ENCODE results near the gene IST1.

The IST1 gene

GRCh38 chr16:71952825-71953224 is 57.5 kb downstream of the IST1 start:
- no peaks in the 10 kb centered on the region for H3K36me3 ChIP-seq (ENCODE audit: insufficient read depth, low read depth, low read length)
- no peak overlapping the region for H3K9ac ChIP-seq (ENCODE audit: low read depth, low read length)
- H3K27ac ChIP-seq (ENCODE audit: low read length): no peak overlapping the region
- no peak overlapping the region for H3K4me3 ChIP-seq (ENCODE audit: low read length)
- H3K27me3 ChIP-seq (ENCODE audit: insufficient read depth, low read length): peaks cover 4% of the 10 kb centered on the region
- no peaks in the 10 kb centered on the region for H3K4me1 ChIP-seq (ENCODE audit: insufficient read depth, low read length)
- no peaks in the 10 kb centered on the region for H3K9me3 ChIP-seq (ENCODE audit: insufficient read depth, low read depth, low read length)

GRCh38 chr16:71954180-71954579 is 58.8 kb downstream of the IST1 start:
- H3K9me3 ChIP-seq (ENCODE audit: insufficient read depth, low read depth, low read length): no peaks in the 10 kb centered on the region
- no peak overlapping the region for H3K27ac ChIP-seq (ENCODE audit: low read length)
- no peak overlapping the region for H3K4me3 ChIP-seq (ENCODE audit: low read length)
- no peaks in the 10 kb centered on the region for H3K4me1 ChIP-seq (ENCODE audit: insufficient read depth, low read length)
- H3K27me3 ChIP-seq (ENCODE audit: insufficient read depth, low read length): peaks cover 4% of the 10 kb centered on the region
- H3K36me3 ChIP-seq (ENCODE audit: insufficient read depth, low read depth, low read length): no peaks in the 10 kb centered on the region
- no peak overlapping the region for H3K9ac ChIP-seq (ENCODE audit: low read depth, low read length)

GRCh38 chr16:71954699-71955195 is 59.4 kb downstream of the IST1 start:
- Histone ChIP-seq H3K36me3 (ENCODE audit: insufficient read depth, low read depth, low read length) (no peaks in the 10 kb centered on the region), H3K27me3 (ENCODE audit: insufficient read depth, low read length) (peaks cover 4% of the 10 kb centered on the region), H3K27ac (ENCODE audit: low read length) (no peak overlapping the region), H3K9ac (ENCODE audit: low read depth, low read length) (no peak overlapping the region), H3K9me3 (ENCODE audit: insufficient read depth, low read depth, low read length) (no peaks in the 10 kb centered on the region), H3K4me1 (ENCODE audit: insufficient read depth, low read length) (no peaks in the 10 kb centered on the region), H3K4me3 (ENCODE audit: low read length) (no peak overlapping the region)

GRCh38 chr16:71956486-71956885 is 61.2 kb downstream of the IST1 start:
- Histone ChIP-seq H3K4me3 (ENCODE audit: low read length) (no peak overlapping the region), H3K36me3 (ENCODE audit: insufficient read depth, low read depth, low read length) (no peaks in the 10 kb centered on the region), H3K9ac (ENCODE audit: low read depth, low read length) (no peak overlapping the region)

GRCh38 chr16:71961066-71962039 is 66.0 kb downstream of the IST1 start:
- H3K9ac ChIP-seq (ENCODE audit: low read depth, low read length): no peak overlapping the region
- H3K27ac ChIP-seq (ENCODE audit: low read length): no peak overlapping the region
- H3K36me3 ChIP-seq (ENCODE audit: insufficient read depth, low read depth, low read length): no peaks in the 10 kb centered on the region
- H3K4me1 ChIP-seq (ENCODE audit: insufficient read depth, low read length): no peaks in the 10 kb centered on the region
- H3K27me3 ChIP-seq (ENCODE audit: insufficient read depth, low read length): no peaks in the 10 kb centered on the region
- H3K4me3 ChIP-seq (ENCODE audit: low read length): no peak overlapping the region
- no peaks in the 10 kb centered on the region for H3K9me3 ChIP-seq (ENCODE audit: insufficient read depth, low read depth, low read length)

More at GRCh38 chr16:71956486-71956885, 61.2 kb downstream of the IST1 start:
- H3K27me3 ChIP-seq (ENCODE audit: insufficient read depth, low read length): peaks cover 4% of the 10 kb centered on the region
- no peak overlapping the region for H3K27ac ChIP-seq (ENCODE audit: low read length)
- no peaks in the 10 kb centered on the region for H3K4me1 ChIP-seq (ENCODE audit: insufficient read depth, low read length)
- no peaks in the 10 kb centered on the region for H3K9me3 ChIP-seq (ENCODE audit: insufficient read depth, low read depth, low read length)

GRCh38 chr16:71963125-71963875 is 68.0 kb downstream of the IST1 start:
- Histone ChIP-seq H3K9ac (ENCODE audit: low read depth, low read length) (no peak overlapping the region), H3K9me3 (ENCODE audit: insufficient read depth, low read depth, low read length) (no peaks in the 10 kb centered on the region), H3K36me3 (ENCODE audit: insufficient read depth, low read depth, low read length) (no peaks in the 10 kb centered on the region), H3K27ac (ENCODE audit: low read length) (no peak overlapping the region), H3K27me3 (ENCODE audit: insufficient read depth, low read length) (no peaks in the 10 kb centered on the region), H3K4me1 (ENCODE audit: insufficient read depth, low read length) (no peaks in the 10 kb centered on the region), H3K4me3 (ENCODE audit: low read length) (no peak overlapping the region)

- no peaks in the 10 kb centered on the region for H3K4me1 ChIP-seq (ENCODE audit: insufficient read depth, low read length)
- no peak overlapping the region for H3K9ac ChIP-seq (ENCODE audit: low read depth, low read length)
- no peaks in the 10 kb centered on the region for H3K36me3 ChIP-seq (ENCODE audit: insufficient read depth, low read depth, low read length)
- no peaks in the 10 kb centered on the region for H3K27me3 ChIP-seq (ENCODE audit: insufficient read depth, low read length)
- H3K27ac ChIP-seq (ENCODE audit: low read length): no peak overlapping the region
- no peaks in the 10 kb centered on the region for H3K9me3 ChIP-seq (ENCODE audit: insufficient read depth, low read depth, low read length)
- H3K4me3 ChIP-seq (ENCODE audit: low read length): no peak overlapping the region
Measured at GRCh38 chr16:71965223-71965622, 69.9 kb downstream of the IST1 start.

- H3K4me3 ChIP-seq (ENCODE audit: low read length): no peak overlapping the region
- no peaks in the 10 kb centered on the region for H3K27me3 ChIP-seq (ENCODE audit: insufficient read depth, low read length)
- no peak overlapping the region for H3K9ac ChIP-seq (ENCODE audit: low read depth, low read length)
- no peaks in the 10 kb centered on the region for H3K36me3 ChIP-seq (ENCODE audit: insufficient read depth, low read depth, low read length)
- no peaks in the 10 kb centered on the region for H3K9me3 ChIP-seq (ENCODE audit: insufficient read depth, low read depth, low read length)
- H3K27ac ChIP-seq (ENCODE audit: low read length): no peak overlapping the region
- H3K4me1 ChIP-seq (ENCODE audit: insufficient read depth, low read length): no peaks in the 10 kb centered on the region
Measured at GRCh38 chr16:71966932-71967331, 71.6 kb downstream of the IST1 start.

GRCh38 chr16:71969353-71969752 is 74.0 kb downstream of the IST1 start:
- no peaks in the 10 kb centered on the region for H3K9me3 ChIP-seq (ENCODE audit: insufficient read depth, low read depth, low read length)
- H3K27ac ChIP-seq (ENCODE audit: low read length): no peak overlapping the region
- no peaks in the 10 kb centered on the region for H3K36me3 ChIP-seq (ENCODE audit: insufficient read depth, low read depth, low read length)
- H3K4me1 ChIP-seq (ENCODE audit: insufficient read depth, low read length): no peaks in the 10 kb centered on the region
- H3K4me3 ChIP-seq (ENCODE audit: low read length): no peak overlapping the region
- no peak overlapping the region for H3K9ac ChIP-seq (ENCODE audit: low read depth, low read length)
- no peaks in the 10 kb centered on the region for H3K27me3 ChIP-seq (ENCODE audit: insufficient read depth, low read length)

GRCh38 chr16:71971571-71971970 is 76.2 kb downstream of the IST1 start:
- H3K36me3 ChIP-seq (ENCODE audit: insufficient read depth, low read depth, low read length): no peaks in the 10 kb centered on the region
- no peak overlapping the region for H3K9ac ChIP-seq (ENCODE audit: low read depth, low read length)

GRCh38 chr16:71972356-71972755 is 77.0 kb downstream of the IST1 start:
- Histone ChIP-seq H3K36me3 (ENCODE audit: insufficient read depth, low read depth, low read length) (no peaks in the 10 kb centered on the region), H3K4me1 (ENCODE audit: insufficient read depth, low read length) (no peaks in the 10 kb centered on the region), H3K9ac (ENCODE audit: low read depth, low read length) (no peak overlapping the region), H3K9me3 (ENCODE audit: insufficient read depth, low read depth, low read length) (no peaks in the 10 kb centered on the region), H3K4me3 (ENCODE audit: low read length) (no peak overlapping the region), H3K27ac (ENCODE audit: low read length) (no peak overlapping the region), H3K27me3 (ENCODE audit: insufficient read depth, low read length) (no peaks in the 10 kb centered on the region)

More at GRCh38 chr16:71971571-71971970, 76.2 kb downstream of the IST1 start:
- H3K27me3 ChIP-seq (ENCODE audit: insufficient read depth, low read length): no peaks in the 10 kb centered on the region
- no peaks in the 10 kb centered on the region for H3K9me3 ChIP-seq (ENCODE audit: insufficient read depth, low read depth, low read length)
- H3K27ac ChIP-seq (ENCODE audit: low read length): no peak overlapping the region
- H3K4me1 ChIP-seq (ENCODE audit: insufficient read depth, low read length): no peaks in the 10 kb centered on the region
- no peak overlapping the region for H3K4me3 ChIP-seq (ENCODE audit: low read length)
